ENCODE results near the gene DSCAML1. TPM values are rescaled to one million over a fixed set of nuclear protein-coding genes. Genes with fewer than 3 reads are reported as not detected.

DSCAML1 gene
- total and polyA plus RNA-seq, 7 donors, result 0.04 to 0.52 (median 0.06) TPM

GRCh38 chr11:117711331-117711730 is 85.7 kb downstream of the DSCAML1 start:
- no peaks in the 10 kb centered on the region for H3K9me3 ChIP-seq
- no peaks in the 10 kb centered on the region for H3K4me1 ChIP-seq
- H3K4me3 ChIP-seq, result no peak overlapping the region
- H3K27me3 ChIP-seq (ENCODE audit: insufficient read depth in 3 of 3, low read length in 2 of 3), result peaks cover 0 to 21% (median 6%) of the 10 kb centered on the region in 3 donors
- H3K27ac ChIP-seq, result no peak overlapping the region
- no peak for DNase-seq
- H3K36me3 ChIP-seq (ENCODE audit: insufficient read depth in 1 of 2, low read depth in 1 of 2), result no peaks in the 10 kb centered on the region
- intact Hi-C loops (cut with DNase I), result no loop called here
- TF ChIP-seq CTCF (IDR thresholded peaks at IDR 0.05), result no peak
- WGBS, 3 donors, result 31 to 37% (median 35%) methylated on average over 7 of the region's 7 CpGs
- ATAC-seq, result no peak

DNA sequence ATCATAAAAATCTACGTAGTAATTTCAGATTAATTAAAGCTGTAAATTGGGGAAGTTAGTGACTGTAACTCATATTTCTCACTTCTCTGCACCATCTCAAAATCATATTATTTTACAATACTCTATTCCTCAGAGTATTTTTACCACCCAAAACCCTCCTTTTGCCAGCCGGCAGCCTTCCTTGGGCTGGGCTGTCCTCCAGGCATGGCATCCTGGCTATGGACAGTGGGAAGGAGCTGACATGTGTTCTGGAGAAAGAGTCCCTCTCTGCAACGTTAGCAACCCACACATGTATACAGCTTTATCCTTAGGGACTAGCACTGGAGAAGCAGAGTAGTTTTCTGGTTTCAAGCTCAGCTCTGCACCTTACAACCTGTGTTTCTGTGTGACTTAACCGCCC is 86.8 kb downstream of the DSCAML1 start:
- no peaks in the 10 kb centered on the region for H3K9me3 ChIP-seq
- intact Hi-C loops (cut with DNase I), result no loop called here
- no peak for TF ChIP-seq CTCF (IDR thresholded peaks at IDR 0.05)

GRCh38 chr11:117706322-117706814 is 90.6 kb downstream of the DSCAML1 start:
- Histone ChIP-seq H3K27me3 (ENCODE audit: insufficient read depth in 3 of 3, low read length in 2 of 3) (peaks cover 0 to 28% (median 3%) of the 10 kb centered on the region in 3 donors), H3K4me3 (no peak overlapping the region), H3K36me3 (ENCODE audit: insufficient read depth in 1 of 2, low read depth in 1 of 2) (no peaks in the 10 kb centered on the region), H3K27ac (no peak overlapping the region), H3K4me1 (no peaks in the 10 kb centered on the region), H3K9me3 (no peaks in the 10 kb centered on the region)
- no peak for TF ChIP-seq CTCF (IDR thresholded peaks at IDR 0.05)
- intact Hi-C loops (cut with DNase I), result no loop called here
- ATAC-seq (no peak), DNase-seq (no peak)
- 90 to 93% (median 92%) methylated on average over 12 of the region's 12 CpGs for WGBS, 3 donors

More for the DNA sequence above, 86.8 kb downstream of the DSCAML1 start:
- Histone ChIP-seq H3K36me3 (ENCODE audit: insufficient read depth in 1 of 2, low read depth in 1 of 2) (no peaks in the 10 kb centered on the region), H3K4me1 (no peaks in the 10 kb centered on the region), H3K27ac (no peak overlapping the region), H3K4me3 (no peak overlapping the region), H3K27me3 (ENCODE audit: insufficient read depth in 3 of 3, low read length in 2 of 3) (peaks cover 0 to 21% (median 3%) of the 10 kb centered on the region in 3 donors)
- no peak for DNase-seq
- ATAC-seq, result no peak
- 63 to 70% (median 63%) methylated on average over 4 of the region's 4 CpGs for WGBS, 3 donors

GRCh38 chr11:117705866-117706265 is 91.2 kb downstream of the DSCAML1 start:
- no peak for DNase-seq
- no peaks in the 10 kb centered on the region for H3K4me1 ChIP-seq
- no peaks in the 10 kb centered on the region for H3K9me3 ChIP-seq
- no peak overlapping the region for H3K4me3 ChIP-seq
- 86 to 91% (median 90%) methylated on average over 6 of the region's 6 CpGs for WGBS, 3 donors
- H3K27me3 ChIP-seq (ENCODE audit: insufficient read depth in 3 of 3, low read length in 2 of 3), result peaks cover 0 to 28% (median 3%) of the 10 kb centered on the region in 3 donors
- ATAC-seq, result no peak
- no peak overlapping the region for H3K27ac ChIP-seq
- H3K36me3 ChIP-seq (ENCODE audit: insufficient read depth in 1 of 2, low read depth in 1 of 2), result no peaks in the 10 kb centered on the region
- intact Hi-C loops (cut with DNase I), result no loop called here
- no peak for TF ChIP-seq CTCF (IDR thresholded peaks at IDR 0.05)

Measured in psoas muscle (tissue), 8 donors.